NCI-H2081 treated with DMSO at 0.1 percent for 48 hours (cell line): Measurements from ENCODE around the gene NRXN3.

Experiments
- DNase-seq: peaks from one replicate; lab custom pipeline; 2025; lab: John Stamatoyannopoulos, UW

Gene NRXN3

GRCh38 chr14:78638926-78639325 lies 468.8 kb downstream of the NRXN3 start:
- no peak for DNase-seq

DNA sequence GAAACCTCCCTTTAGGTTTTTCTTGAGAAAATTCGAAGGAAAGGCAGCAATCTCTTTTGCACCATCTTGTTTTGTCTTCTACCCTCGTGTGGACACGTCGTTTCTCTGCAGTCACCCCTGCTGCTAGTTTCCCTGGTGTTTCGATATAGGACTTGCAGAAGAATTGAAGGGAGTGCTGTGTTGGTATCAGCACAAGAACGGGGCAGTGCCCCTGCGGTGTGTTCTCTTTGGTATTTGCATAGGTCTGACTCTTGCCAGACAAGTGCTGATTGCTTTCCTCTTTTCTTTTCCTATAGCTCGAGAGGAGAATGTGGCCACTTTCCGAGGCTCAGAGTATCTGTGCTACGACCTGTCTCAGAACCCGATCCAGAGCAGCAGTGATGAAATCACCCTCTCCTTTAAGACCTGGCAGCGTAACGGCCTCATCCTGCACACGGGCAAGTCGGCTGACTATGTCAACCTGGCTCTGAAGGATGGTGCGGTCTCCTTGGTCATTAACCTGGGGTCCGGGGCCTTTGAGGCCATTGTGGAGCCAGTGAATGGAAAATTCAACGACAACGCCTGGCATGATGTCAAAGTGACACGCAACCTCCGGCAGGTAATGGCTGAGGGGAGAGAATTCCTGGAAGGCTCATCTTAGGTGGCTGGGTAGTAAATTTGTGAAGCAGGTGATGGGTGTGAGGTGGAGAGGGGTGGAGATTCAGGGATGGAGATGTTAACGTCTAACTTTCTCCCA lies 474.8 kb downstream of the NRXN3 start:
- no peak for DNase-seq

DNA sequence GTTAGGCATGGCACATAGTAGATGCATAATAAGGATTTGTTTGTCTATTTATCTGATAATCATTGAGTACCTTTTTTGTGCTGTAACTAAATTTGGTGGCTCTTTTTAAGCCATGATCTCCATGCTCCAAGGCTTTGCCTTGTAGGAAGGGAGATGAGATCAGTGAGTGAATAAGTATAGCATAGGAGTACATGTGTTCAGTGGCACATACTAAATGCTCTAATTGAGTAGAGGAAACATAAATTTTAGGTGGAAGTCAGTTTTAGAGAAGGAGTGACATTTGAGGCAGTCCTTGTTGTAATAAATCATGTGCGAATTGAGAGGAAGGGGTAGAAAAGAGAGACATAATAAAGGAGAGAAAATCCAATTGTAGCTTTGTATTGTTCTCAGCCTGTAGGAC lies 482.6 kb downstream of the NRXN3 start:
- DNase-seq = no peak

GRCh38 chr14:78653173-78653572 lies 483.0 kb downstream of the NRXN3 start:
- no peak for DNase-seq

- no peak for DNase-seq
Observed at GRCh38 chr14:78657451-78657850, 487.3 kb downstream of the NRXN3 start.

- no peak for DNase-seq
Observed at GRCh38 chr14:78664841-78665240, 494.7 kb downstream of the NRXN3 start.

- no peak for DNase-seq
Observed at GRCh38 chr14:78666336-78667056, 496.3 kb downstream of the NRXN3 start.

- no peak for DNase-seq
Observed at GRCh38 chr14:78667141-78667540, 497.0 kb downstream of the NRXN3 start.

GRCh38 chr14:78673845-78674244 lies 503.7 kb downstream of the NRXN3 start:
- no peak for DNase-seq

- DNase-seq = no peak
Observed at GRCh38 chr14:78674820-78675219, 504.6 kb downstream of the NRXN3 start.

DNA sequence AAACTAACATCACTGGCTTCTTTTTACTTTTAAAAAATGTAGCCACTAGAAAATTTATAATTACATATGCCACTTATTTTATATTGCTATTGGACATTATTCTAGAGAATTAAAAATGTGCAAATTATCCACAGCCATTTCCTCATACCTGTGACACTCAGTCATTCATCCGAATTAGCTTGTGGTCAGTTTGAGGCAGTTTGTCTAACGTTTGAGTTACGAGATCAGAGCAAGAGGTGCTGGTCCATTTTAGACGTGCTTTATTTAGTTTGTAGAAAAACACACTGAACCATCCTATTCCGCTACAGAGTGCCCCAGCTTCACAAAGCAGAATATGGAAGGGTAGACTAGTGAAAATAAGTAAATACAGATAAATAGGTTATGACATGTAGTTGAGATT lies 513.0 kb downstream of the NRXN3 start:
- no peak for DNase-seq

- DNase-seq = no peak
Observed at GRCh38 chr14:78683981-78684380, 513.8 kb downstream of the NRXN3 start.

DNA sequence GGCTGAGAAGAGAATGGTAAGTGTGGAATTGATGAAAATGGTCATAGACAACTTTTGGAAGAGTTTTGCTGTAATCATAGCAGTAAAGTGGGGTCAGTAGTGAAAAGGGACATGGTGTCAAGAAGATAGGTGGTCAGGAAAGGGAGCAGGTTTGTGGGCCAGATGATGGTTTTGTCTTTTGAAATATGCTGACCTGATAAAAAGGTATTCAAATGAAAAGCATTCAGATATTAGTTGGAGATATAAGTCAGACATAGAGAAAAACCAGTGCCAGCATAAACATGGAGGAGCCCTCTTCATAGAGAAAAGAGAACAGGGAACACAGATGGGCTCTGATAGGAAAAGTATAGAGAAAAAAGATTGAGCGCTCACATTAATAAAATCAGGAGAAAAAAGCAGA lies 518.3 kb downstream of the NRXN3 start:
- DNase-seq = no peak

- no peak for DNase-seq
Observed at GRCh38 chr14:78690836-78691235, 520.7 kb downstream of the NRXN3 start.

GRCh38 chr14:78697341-78697740 lies 527.2 kb downstream of the NRXN3 start:
- peak; percentile 7 for DNase-seq

GRCh38 chr14:78698991-78699390 lies 528.8 kb downstream of the NRXN3 start:
- no peak for DNase-seq

GRCh38 chr14:78700236-78700635 lies 530.1 kb downstream of the NRXN3 start:
- no peak for DNase-seq

DNA sequence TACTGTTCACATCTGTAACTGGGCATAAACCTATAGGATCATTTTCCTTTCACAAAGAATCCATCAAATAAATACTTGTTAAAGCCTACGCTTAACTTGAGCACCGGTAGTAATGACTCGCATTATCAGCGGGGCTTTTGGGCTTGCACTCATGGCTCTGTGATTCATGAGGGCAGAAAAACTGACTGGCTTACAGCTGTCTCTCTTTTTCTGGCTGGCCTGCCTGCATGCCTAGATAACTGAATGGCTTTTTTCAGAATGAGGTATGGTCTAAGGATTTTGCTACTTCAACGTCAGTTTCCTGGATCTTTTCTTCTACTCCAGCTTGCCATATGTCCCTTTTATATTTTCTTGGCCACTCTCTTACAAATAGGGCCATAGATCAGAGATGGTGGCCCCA lies 531.1 kb downstream of the NRXN3 start:
- DNase-seq = no peak

DNA sequence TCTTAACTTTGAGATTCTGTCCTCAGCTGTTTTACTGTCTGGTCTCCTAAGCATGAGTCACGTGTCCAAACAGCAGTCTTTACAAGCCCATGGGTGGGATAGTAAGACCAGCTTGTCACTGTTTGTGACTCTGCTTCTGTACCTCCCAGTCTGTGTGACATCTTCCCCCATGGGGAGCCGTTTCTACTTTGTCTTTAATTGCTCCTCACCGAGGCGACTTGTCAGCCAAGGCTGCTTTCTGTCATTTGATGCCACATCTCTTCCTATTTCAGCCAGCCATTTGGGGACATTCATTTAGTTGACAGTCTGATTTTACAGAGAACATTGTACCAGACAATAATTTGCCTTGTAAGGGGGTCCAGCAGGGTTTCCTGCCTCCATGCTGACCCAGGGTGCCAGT lies 534.8 kb downstream of the NRXN3 start:
- no peak for DNase-seq

DNA sequence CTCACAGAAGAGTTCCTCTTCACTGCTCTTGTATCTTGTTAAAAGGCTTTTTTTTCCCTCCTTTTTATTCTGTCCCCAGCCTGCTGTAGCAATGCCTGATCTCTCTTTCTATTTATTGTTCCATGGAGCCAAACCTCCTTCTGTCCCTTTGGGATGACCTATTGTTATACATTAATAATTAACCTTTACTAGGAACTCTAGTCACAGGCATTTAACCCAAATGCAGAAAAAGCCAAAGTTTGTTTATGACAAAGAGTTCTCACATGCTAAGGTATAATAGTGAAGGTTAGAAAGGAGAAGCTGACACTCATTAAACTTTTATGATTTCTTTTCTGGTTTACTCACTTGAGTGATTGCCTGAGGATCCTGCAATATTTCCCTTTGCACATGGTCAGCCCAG lies 535.8 kb downstream of the NRXN3 start:
- DNase-seq = no peak

- DNase-seq = no peak
Observed at GRCh38 chr14:78709795-78710557, 539.8 kb downstream of the NRXN3 start.

DNA sequence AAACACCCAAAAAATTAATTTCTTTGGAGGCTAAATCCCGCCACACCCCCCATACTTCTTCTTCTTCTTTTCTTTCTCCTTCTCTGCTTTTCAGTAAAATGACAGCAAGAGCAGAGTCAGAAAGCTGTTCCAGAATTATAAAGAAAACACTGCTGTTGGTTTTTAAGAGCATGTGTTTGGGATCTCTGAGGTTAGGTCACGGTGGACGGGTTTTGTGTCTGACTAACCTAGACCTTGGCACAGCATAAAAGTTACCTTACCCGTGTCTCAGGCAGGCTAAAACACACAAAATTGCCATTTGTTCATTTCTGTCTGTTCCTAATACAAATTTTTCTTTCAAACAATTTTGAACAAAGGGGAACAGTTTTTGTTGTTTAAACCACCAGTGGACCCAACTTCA lies 540.8 kb downstream of the NRXN3 start:
- no peak for DNase-seq

DNA sequence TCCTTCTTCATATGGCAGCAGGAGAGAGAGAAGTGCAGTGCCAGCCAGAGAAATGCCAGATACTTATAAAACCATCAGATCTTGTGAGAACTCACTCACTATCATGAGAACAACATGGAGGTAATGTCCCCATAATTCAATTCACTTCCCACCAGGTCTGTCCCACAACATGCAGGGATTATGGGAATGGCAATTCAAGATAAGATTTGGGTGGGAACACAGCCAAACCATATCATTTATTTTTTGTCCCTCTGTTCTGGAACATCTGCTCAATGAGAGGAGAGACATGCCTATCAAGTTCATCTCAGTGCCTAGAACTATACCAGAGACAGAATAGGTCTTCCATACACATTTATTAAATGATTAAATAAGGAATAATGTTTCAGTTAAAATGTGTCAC lies 543.5 kb downstream of the NRXN3 start:
- no peak for DNase-seq
